ENCODE data around the gene VAV2.

DNA sequence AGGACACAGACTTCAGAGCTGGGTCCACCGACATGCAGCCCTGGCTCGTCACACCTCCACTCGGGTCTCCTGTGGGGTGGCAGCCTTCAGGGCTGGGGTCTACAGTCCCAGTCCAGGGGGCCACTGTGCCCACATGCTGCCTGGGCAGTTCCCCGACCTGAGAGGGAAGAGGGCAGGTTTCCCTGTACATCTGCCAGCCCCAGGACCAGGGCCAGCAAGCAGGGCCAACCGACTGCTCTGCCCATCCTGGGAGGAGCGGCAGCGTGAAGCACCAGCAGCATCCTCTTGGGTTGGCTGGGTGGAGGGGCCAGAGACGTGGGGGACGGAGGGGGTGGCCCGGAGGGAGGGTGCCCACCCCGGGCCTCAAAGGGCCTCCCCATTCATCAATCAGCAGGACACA, 133.4 kb downstream of the VAV2 start:
- TF ChIP-seq, protein P1, sequence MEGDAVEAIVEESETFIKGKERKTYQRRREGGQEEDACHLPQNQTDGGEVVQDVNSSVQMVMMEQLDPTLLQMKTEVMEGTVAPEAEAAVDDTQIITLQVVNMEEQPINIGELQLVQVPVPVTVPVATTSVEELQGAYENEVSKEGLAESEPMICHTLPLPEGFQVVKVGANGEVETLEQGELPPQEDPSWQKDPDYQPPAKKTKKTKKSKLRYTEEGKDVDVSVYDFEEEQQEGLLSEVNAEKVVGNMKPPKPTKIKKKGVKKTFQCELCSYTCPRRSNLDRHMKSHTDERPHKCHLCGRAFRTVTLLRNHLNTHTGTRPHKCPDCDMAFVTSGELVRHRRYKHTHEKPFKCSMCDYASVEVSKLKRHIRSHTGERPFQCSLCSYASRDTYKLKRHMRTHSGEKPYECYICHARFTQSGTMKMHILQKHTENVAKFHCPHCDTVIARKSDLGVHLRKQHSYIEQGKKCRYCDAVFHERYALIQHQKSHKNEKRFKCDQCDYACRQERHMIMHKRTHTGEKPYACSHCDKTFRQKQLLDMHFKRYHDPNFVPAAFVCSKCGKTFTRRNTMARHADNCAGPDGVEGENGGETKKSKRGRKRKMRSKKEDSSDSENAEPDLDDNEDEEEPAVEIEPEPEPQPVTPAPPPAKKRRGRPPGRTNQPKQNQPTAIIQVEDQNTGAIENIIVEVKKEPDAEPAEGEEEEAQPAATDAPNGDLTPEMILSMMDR (IDR thresholded peaks at IDR 0.05), result no peak
- no peak for TF ChIP-seq POLR2A (IDR thresholded peaks at IDR 0.05)

Data from uterus (tissue), 2 donors.